HT1080 (cell line): Measurements from ENCODE around the gene ABR. TPM values are rescaled to one million over a fixed set of nuclear protein-coding genes. Genes with fewer than 3 reads are reported as not detected.

Source experiments
- DNase-seq: peaks from one replicate; pipeline ENCODE4 v3.0.0-alpha.2; 2015; ENCODE audit warnings: low read depth
- polyA plus RNA-seq, 2 experiments: library from polyadenylated mRNA; depleted of rRNA; stranded (reverse); fragments of >200 nt; gene quantifications; 2 replicates each; pipeline ENCODE4 v1.2.3, GENCODE V29; 2015
- total RNA-seq: library from RNA; depleted of rRNA; stranded (reverse); fragments of >200 nt; shearing (Covaris generic); gene quantifications from 2 replicates; pipeline ENCODE4 v1.2.3, GENCODE V29; 2014; rRNA removed

The ABR gene
- 64.7 and 71.2 TPM in 2 replicates for total RNA-seq
- 77.9 and 83.3 TPM in 2 replicates for polyA plus RNA-seq (2015; cell fraction: cytosol; rRNA removed)
- polyA plus RNA-seq (2015; cell fraction: nucleus; rRNA removed), result 115 and 122 TPM in 2 replicates

DNA sequence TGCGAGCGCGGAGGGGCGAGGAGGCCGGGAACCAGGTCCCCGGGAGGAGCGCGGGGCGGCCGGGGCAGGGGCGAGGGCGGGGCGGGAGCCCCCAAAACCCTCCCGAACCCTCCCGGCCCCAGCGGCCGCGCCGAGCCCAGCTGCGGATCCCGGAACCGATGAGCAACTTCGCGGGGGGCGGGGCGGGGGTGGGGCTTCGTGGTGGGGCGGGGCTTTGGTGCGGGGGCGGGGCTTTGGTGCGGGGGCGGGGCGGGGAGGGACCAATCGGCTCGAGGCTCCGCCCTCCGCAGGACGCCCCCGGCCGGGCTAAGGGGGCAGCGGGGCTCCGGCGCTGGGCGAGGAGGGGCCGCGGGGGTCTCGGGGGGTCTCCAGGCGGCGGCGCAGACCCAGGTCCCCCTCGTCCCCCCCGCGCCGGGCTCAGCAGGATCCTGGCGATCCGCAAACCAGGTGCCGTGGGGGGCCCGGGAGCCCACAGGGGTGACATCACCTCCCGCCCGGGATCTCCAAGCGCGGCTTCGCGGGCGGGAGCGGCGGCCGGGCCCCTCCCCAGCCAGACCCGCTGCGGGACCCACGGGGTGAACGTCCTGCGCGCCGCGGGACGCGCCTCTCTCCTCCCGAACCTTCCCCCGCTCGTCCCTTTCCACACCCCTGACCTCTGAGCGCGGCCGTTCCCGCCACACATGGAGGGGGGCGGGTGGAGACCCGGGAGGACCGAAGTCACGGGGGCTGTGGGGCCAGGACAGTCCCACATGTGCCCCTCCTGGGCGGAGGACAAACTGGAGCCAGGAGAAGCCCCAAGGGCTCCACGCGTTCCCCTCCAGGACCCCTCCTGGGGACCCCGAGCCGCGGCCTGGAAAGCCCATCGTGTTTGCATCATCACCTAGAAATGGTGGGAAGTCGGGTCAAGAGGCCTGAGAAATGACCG lies at the start of gene ABR:
Gene ABR (minus strand): TSS at position 164 of the 925 bp plus-strand sequence. CDS start 254 bp downstream, outside the sequence.
- DNase-seq, result no peak

DNA sequence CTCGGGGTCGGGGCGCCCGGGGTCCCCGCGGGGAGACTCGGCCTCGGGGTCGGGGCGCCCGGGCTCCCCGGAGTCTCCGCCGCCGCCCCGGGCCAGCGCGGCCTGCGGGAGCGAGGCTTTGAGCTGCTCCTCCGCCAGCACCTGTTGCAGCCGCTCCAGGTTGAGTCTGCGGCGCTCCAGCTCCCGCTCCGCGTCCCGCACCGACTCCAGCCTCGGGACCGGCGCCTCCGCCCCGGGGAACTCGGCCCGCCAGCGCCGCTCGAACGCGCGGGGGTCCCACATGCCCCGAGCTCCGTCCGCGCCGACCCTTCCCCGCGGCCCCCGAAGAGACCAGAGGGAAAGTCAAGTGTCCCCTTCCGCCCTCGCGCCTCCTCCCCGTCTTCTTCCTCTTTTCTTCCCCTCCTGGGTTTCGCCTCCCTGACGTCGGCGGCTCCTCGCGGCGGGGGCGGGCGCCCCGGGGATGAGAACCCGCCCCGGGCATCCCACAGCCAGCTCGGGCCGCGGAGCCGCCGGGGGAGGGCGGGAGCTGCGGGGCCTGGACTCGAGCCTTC lies 49.6 kb upstream of the ABR start:
- DNase-seq, result no peak

GRCh38 chr17:1228781-1229348 lies 49.1 kb upstream of the ABR start:
- DNase-seq, result no peak

GRCh38 chr17:1227917-1228780 lies 48.4 kb upstream of the ABR start:
- DNase-seq, result no peak

GRCh38 chr17:1227365-1227764 lies 47.6 kb upstream of the ABR start:
- DNase-seq, result no peak

GRCh38 chr17:1226308-1226707 lies 46.5 kb upstream of the ABR start:
- DNase-seq, result no peak

DNA sequence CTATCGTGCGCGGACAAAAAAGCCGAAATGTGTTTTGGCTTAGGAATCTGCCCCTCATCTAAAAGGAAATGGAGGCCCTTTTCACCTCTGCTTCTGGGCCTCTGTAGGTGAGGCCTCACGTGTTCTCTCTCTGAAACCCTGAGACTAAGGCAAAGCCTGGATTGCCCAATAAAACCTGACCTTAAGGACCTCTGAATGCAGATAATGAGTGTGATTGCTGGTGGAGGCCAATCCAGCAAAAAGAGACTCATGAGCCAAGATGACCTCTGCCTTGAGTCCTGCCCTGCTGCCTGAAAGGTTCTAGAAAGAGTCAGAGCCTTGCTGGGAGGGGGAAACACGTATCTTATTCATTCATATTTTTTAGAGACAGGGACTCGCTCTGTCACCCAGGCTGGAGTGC lies 44.5 kb upstream of the ABR start:
- DNase-seq, result no peak

DNA sequence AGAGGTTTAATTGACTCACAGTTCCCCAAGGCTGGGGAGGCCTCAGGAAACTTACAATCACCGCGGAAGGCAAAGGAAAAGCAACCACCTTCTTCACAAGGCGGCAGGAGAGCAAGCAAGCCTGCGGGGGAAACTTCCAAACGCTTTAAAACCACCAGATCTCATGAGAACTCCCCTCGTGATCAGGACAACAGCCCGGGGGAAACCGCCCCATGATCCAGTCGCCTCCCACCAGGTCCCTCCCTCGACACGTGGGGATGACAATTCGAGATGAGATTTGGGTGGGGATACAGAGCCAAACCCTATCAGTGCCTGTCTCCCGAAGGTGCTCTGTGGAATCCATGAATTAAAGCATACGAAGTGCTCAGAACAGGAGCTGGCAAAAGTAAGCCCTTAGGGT lies 43.9 kb upstream of the ABR start:
- no peak for DNase-seq

DNA sequence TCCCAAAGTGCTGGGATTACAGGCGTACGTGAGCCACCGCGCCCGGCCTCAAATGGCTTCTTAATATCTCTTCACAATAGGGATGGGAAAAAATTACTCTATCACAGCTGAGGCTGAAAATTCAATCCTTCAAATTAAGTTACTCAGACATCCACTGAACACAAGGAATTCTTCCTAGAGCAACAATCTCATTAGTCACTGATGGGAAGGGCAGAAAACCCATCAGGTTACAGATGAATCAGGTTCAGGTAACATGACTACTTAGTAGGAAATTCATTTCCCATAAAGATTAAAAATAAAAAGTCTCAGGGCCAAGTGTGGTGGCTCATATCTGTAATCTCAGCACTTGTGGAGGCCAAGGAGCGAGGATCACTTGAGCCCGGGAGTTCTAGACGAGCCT lies 42.5 kb upstream of the ABR start:
- DNase-seq, result no peak

- DNase-seq, result no peak
These were observed 41.4 kb upstream of the ABR start for GRCh38 chr17:1221209-1221608.

GRCh38 chr17:1220346-1220745 lies 40.6 kb upstream of the ABR start:
- DNase-seq, result no peak

GRCh38 chr17:1217089-1217385 lies 37.3 kb upstream of the ABR start:
- no peak for DNase-seq

DNA sequence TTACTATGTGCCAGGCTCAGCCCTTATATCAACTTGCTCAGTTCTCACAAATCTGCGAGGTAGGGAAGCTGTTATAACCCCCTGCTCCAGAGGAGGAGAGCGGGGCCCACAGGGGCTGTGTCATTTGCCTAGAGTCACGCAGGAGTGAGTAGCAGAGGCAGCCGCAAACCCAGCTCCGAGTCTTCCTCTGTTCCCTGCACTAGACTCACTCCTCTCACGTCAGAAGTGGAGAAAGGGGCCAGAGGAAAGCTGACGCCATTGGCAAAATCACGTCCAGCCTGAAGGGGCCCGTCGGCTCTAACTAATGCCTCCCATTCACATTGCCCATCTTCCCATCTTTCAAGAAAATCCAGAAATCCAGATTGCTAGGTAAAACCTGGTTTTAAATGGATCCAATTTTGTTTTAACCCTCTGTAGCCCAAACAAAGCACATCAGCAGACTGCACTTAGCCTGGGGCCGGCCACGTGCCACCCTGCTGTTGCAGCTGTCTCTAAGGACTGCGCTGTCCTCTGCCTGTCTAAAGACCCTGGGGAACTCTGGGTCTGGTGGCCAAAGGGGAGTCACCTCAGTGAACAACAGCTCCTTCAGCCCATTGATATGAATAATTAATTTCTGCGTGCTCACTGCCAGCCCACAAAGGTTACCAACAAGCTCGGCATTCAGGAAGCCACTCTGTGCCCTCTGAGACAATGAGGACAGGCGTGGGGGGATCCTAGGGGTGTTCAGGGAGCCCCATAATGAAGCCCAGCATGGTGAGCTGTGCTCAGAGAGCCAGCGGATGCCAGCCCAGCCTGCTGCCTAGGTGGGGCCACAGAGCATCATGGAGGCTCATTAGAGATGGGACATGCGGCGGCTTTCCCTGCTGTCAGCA lies 36.7 kb upstream of the ABR start:
- DNase-seq, result no peak

- DNase-seq, result no peak
These were observed 33.2 kb upstream of the ABR start for GRCh38 chr17:1212946-1213345.

- no peak for DNase-seq
These were observed 31.5 kb upstream of the ABR start for GRCh38 chr17:1211287-1211686.

- DNase-seq, result no peak
These were observed 29.2 kb upstream of the ABR start for GRCh38 chr17:1208966-1209365.

- no peak for DNase-seq
These were observed 26.4 kb upstream of the ABR start for GRCh38 chr17:1206026-1206777.

DNA sequence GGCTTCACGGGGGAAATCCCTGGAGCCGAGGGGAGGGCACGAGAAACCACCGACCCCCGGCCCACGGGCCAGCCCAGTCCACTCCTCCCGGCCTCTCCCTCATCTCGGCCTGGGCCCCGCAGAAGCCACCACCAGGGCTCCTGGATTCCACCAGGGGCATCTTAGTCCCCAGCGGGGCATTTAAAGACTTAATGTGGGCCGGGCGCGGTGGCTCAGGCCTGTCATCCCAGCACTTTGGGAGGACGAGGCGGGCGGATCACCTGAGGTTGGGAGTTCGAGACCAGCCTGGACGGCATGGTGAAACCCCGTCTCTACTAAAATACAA lies 24.1 kb upstream of the ABR start:
- DNase-seq, result no peak

DNA sequence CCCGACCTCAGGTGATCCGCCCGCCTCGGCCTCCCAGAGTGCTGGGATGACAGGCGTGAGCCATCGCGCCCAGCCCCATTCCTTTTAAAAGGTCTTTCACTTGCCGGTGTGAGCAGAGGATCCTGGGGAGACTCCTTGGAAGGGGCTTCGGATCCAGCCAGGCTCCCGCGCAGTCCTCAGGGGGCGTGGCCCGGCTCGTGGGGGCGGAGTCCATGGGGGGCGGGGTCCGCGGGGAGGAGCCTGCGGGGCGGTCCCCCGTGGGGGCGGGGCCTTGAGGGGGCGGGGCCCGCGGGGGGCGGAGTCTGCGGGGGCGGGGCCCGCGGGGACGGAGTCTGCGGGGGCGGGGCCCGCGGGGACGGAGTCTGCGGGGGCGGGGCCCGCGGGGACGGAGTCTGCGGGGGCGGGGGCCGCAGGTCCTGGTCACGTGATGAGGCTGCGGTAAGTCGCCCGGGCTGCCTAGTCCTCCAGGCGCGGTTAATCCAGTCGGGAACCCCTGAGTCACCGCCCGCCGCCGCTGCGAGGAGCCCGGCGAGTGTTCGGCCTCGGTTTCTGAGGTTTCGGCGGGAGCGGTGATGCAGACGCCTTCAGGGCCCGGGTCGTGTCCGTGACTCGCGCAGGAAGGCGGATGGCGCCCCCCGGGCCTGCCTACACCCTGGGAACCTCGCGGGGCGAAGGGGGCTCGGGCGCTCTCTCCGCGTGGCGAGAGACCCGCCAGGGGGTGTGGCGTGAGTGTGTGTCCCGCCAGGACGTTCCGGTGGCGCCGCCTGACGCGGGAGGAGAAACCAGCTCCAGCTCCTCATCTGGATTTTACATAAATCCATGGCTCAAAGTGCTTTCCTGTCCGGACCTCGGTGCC lies 23.6 kb upstream of the ABR start:
- DNase-seq, result peak; percentile 15
